Upper lobe of left lung (tissue), 4 donors: ENCODE results near the gene EPHB1.

ENCODE experiments used
- POLR2A ChIP-seq, 4 donors: fragments of 450-650 bp; IDR thresholded peaks; one replicate each; pipeline ENCODE4 v1.5.1; 2016 to 2017; ENCODE audit warnings: antibody characterized with exemption in 4 of 4, mild to moderate bottlenecking in 2 of 4
- TF ChIP-seq, protein P1 (sequence below), 6 experiments: fragments of 450-650 bp in 4 of 6; fragments of 200-600 bp in 2 of 6; sonication (generic) in 2 of 6; IDR thresholded peaks; one replicate each; pipeline ENCODE4 v1.5.1; 2016 to 2019; ENCODE audit warnings: antibody characterized with exemption in 6 of 6

DNA sequence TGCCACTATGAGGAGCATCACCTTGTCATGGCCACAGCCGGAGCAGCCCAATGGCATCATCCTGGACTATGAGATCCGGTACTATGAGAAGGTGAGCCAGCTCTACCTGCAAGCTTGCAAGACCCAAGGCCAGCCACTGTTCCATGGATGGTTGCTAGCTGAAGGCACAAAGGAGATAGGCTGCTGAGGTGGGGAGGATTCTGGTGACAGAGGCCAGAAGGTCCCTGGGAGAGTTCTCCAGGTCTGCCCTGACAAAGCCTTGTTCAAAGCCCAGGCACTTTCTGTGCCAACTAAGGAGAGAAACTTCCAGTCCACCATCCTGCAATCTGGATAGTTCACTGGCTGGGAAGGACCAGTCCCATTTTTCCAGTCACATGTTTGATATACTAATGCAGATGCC is 359.1 kb downstream of the EPHB1 start:
- TF ChIP-seq POLR2A (IDR thresholded peaks at IDR 0.05), result no peak
- TF ChIP-seq, protein P1, sequence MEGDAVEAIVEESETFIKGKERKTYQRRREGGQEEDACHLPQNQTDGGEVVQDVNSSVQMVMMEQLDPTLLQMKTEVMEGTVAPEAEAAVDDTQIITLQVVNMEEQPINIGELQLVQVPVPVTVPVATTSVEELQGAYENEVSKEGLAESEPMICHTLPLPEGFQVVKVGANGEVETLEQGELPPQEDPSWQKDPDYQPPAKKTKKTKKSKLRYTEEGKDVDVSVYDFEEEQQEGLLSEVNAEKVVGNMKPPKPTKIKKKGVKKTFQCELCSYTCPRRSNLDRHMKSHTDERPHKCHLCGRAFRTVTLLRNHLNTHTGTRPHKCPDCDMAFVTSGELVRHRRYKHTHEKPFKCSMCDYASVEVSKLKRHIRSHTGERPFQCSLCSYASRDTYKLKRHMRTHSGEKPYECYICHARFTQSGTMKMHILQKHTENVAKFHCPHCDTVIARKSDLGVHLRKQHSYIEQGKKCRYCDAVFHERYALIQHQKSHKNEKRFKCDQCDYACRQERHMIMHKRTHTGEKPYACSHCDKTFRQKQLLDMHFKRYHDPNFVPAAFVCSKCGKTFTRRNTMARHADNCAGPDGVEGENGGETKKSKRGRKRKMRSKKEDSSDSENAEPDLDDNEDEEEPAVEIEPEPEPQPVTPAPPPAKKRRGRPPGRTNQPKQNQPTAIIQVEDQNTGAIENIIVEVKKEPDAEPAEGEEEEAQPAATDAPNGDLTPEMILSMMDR (IDR thresholded peaks at IDR 0.05), result no peak
